Suprapubic skin (tissue), 3 donors: ENCODE results near the gene BPIFB4.

Experiments used
- CTCF ChIP-seq, 2 donors: fragments of 200-600 bp in 1 of 2; fragments of 450-650 bp in 1 of 2; sonication (generic) in 1 of 2; IDR thresholded peaks; one replicate each; pipeline ENCODE4 v1.5.1; 2016 to 2019; ENCODE audit warnings: antibody characterized with exemption in 2 of 2, mild to moderate bottlenecking in 1 of 2, moderate library complexity in 1 of 2
- EP300 ChIP-seq: sonication (generic); formaldehyde crosslinking; IDR thresholded peaks from one replicate; pipeline ENCODE4 v1.6.1; 2017; ENCODE audit warnings: antibody characterized with exemption

DNA sequence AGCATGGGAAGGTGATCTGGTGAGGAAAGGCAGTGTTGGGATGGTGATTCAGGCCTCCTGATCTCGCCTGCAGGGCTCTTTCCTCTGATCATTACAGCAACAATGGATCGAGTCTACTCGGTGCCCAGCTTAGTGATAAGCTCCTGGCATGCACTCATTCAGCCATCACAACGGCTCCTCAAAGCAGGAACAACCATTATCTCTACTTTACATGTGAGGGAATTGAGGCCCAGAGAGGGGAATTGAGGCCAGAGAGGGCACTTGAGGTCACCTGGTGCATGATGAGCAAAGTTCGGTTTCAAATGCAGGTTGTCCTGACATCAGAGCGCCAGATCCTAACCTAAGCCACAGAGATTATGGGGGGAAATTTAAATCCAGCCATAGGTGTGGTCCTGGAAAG, 46.5 kb downstream of the BPIFB4 start:
- no peak for TF ChIP-seq EP300
- TF ChIP-seq CTCF (IDR thresholded peaks at IDR 0.05), result no peak
